HG02571 (cell line): ENCODE measurements around the gene ARL17A.
"Not testable (repeated sequence)": the region's sequence is repeated elsewhere in the genome, so short reads cannot be mapped to it uniquely, and the experiment has no call there.

Experiments used
- ATAC-seq: cut with Tn5 transposase; IDR thresholded peaks from one replicate; pipeline ENCODE4 v1.9.1; 2021; ENCODE audit warnings: mild to moderate bottlenecking, moderate library complexity; ENCODE audit not compliant: unreplicated experiment

Gene ARL17A

GRCh38 chr17:46559155-46559554 is 20.3 kb downstream of the ARL17A start:
- ATAC-seq = not testable (repeated sequence)

- not testable (repeated sequence) for ATAC-seq
Observed at GRCh38 chr17:46548607-46549006, 30.9 kb downstream of the ARL17A start.

- not testable (repeated sequence) for ATAC-seq
Observed at GRCh38 chr17:46534716-46535115, 44.8 kb downstream of the ARL17A start.

GRCh38 chr17:46512168-46512567 is 67.3 kb downstream of the ARL17A start, which contains the start of gene LRRC37A2:
Gene LRRC37A2 (plus strand): TSS chr17:46512468. CDS start chr17:46512713, 245 bp downstream.
- ATAC-seq = not testable (repeated sequence)

GRCh38 chr17:46505896-46506295 is 73.6 kb downstream of the ARL17A start:
- not testable (repeated sequence) for ATAC-seq

- not testable (repeated sequence) for ATAC-seq
Observed at GRCh38 chr17:46499437-46500139, 79.9 kb downstream of the ARL17A start.

- ATAC-seq = not testable (repeated sequence)
Observed at GRCh38 chr17:46492021-46492420, 87.5 kb downstream of the ARL17A start.

- ATAC-seq = not testable (repeated sequence)
Observed at GRCh38 chr17:46481310-46481709, 98.2 kb downstream of the ARL17A start.

GRCh38 chr17:46478823-46479222 is 100.7 kb downstream of the ARL17A start:
- ATAC-seq = not testable (repeated sequence)

- ATAC-seq = not testable (repeated sequence)
Observed at GRCh38 chr17:46475583-46475982, 103.9 kb downstream of the ARL17A start.

GRCh38 chr17:46474489-46474888 is 105.0 kb downstream of the ARL17A start:
- ATAC-seq = not testable (repeated sequence)

GRCh38 chr17:46467618-46468017 is 111.9 kb downstream of the ARL17A start:
- ATAC-seq = not testable (repeated sequence)
